ENCODE measurements around the gene HERC5. TPM values are rescaled to one million over a fixed set of nuclear protein-coding genes. Genes with fewer than 3 reads are reported as not detected.
"Not testable (repeated sequence)": the region's sequence is repeated elsewhere in the genome, so short reads cannot be mapped to it uniquely, and the experiment has no call there.

HERC5 gene
- total RNA-seq, 1 donor: 1.4 TPM

GRCh38 chr4:88446124-88446523, 10.8 kb upstream of the HERC5 start:
- H3K4me3 ChIP-seq (ENCODE audit: insufficient read depth, low read length): no peak overlapping the region
- H3K4me1 ChIP-seq (ENCODE audit: insufficient read depth, low read length): no peaks in the 10 kb centered on the region
- no peak overlapping the region for H2AFZ ChIP-seq (ENCODE audit: low read length)
- H3K36me3 ChIP-seq (ENCODE audit: insufficient read depth, low read length): no peaks in the 10 kb centered on the region
- no peak for DNase-seq (ENCODE audit: insufficient read length, low spot score, missing footprints)
- no peaks in the 10 kb centered on the region for H3K79me2 ChIP-seq (ENCODE audit: insufficient read depth, low read length)
- no peak for TF ChIP-seq CTCF (IDR thresholded peaks at IDR 0.05; ENCODE audit: extremely low read depth, low read depth, low read length)
- no peaks in the 10 kb centered on the region for H4K20me1 ChIP-seq (ENCODE audit: insufficient read depth, low read length)
- no peaks in the 10 kb centered on the region for H3K9me3 ChIP-seq (ENCODE audit: low read depth, low read length)
- H3K27ac ChIP-seq (ENCODE audit: low read depth, low read length): no peak overlapping the region
- no peaks in the 10 kb centered on the region for H3K27me3 ChIP-seq (ENCODE audit: insufficient read depth, low read length)
- H3K4me2 ChIP-seq (ENCODE audit: insufficient read depth, low read length): no peak overlapping the region

- no peaks in the 10 kb centered on the region for H3K9me3 ChIP-seq (ENCODE audit: low read depth, low read length)
- no peaks in the 10 kb centered on the region for H3K36me3 ChIP-seq (ENCODE audit: insufficient read depth, low read length)
- DNase-seq (ENCODE audit: insufficient read length, low spot score, missing footprints): no peak
- H3K4me2 ChIP-seq (ENCODE audit: insufficient read depth, low read length): no peak overlapping the region
- H3K4me1 ChIP-seq (ENCODE audit: insufficient read depth, low read length): no peaks in the 10 kb centered on the region
- H3K27me3 ChIP-seq (ENCODE audit: insufficient read depth, low read length): no peaks in the 10 kb centered on the region
- TF ChIP-seq CTCF (IDR thresholded peaks at IDR 0.05; ENCODE audit: extremely low read depth, low read depth, low read length): no peak
- no peaks in the 10 kb centered on the region for H3K79me2 ChIP-seq (ENCODE audit: insufficient read depth, low read length)
- no peak overlapping the region for H3K27ac ChIP-seq (ENCODE audit: low read depth, low read length)
- H4K20me1 ChIP-seq (ENCODE audit: insufficient read depth, low read length): no peaks in the 10 kb centered on the region
- H2AFZ ChIP-seq (ENCODE audit: low read length): no peak overlapping the region
- H3K4me3 ChIP-seq (ENCODE audit: insufficient read depth, low read length): no peak overlapping the region
These were observed 9.4 kb upstream of the HERC5 start for GRCh38 chr4:88447371-88448095.

- not testable (repeated sequence) for H3K79me2 ChIP-seq (ENCODE audit: insufficient read depth, low read length); H2AFZ ChIP-seq (ENCODE audit: low read length); H3K4me1 ChIP-seq (ENCODE audit: insufficient read depth, low read length); H3K4me3 ChIP-seq (ENCODE audit: insufficient read depth, low read length); H3K4me2 ChIP-seq (ENCODE audit: insufficient read depth, low read length); H3K27ac ChIP-seq (ENCODE audit: low read depth, low read length); H3K36me3 ChIP-seq (ENCODE audit: insufficient read depth, low read length); H3K9me3 ChIP-seq (ENCODE audit: low read depth, low read length); H3K27me3 ChIP-seq (ENCODE audit: insufficient read depth, low read length); H4K20me1 ChIP-seq (ENCODE audit: insufficient read depth, low read length); DNase-seq (ENCODE audit: insufficient read length, low spot score, missing footprints)
These were observed 8.6 kb upstream of the HERC5 start for GRCh38 chr4:88448211-88448765.

- Histone ChIP-seq H3K4me3 (ENCODE audit: insufficient read depth, low read length) (no peak overlapping the region), H3K36me3 (ENCODE audit: insufficient read depth, low read length) (no peaks in the 10 kb centered on the region), H3K4me1 (ENCODE audit: insufficient read depth, low read length) (no peaks in the 10 kb centered on the region), H3K4me2 (ENCODE audit: insufficient read depth, low read length) (no peak overlapping the region), H2AFZ (ENCODE audit: low read length) (no peak overlapping the region), H3K27ac (ENCODE audit: low read depth, low read length) (no peak overlapping the region), H3K27me3 (ENCODE audit: insufficient read depth, low read length) (no peaks in the 10 kb centered on the region), H4K20me1 (ENCODE audit: insufficient read depth, low read length) (no peaks in the 10 kb centered on the region), H3K79me2 (ENCODE audit: insufficient read depth, low read length) (no peaks in the 10 kb centered on the region), H3K9me3 (ENCODE audit: low read depth, low read length) (no peaks in the 10 kb centered on the region)
- TF ChIP-seq CTCF (IDR thresholded peaks at IDR 0.05; ENCODE audit: extremely low read depth, low read depth, low read length): no peak
- DNase-seq (ENCODE audit: insufficient read length, low spot score, missing footprints): no peak
These were observed 8.0 kb upstream of the HERC5 start for GRCh38 chr4:88448889-88449288.

Measured in osteoblast (primary cell).